Body of pancreas (tissue), 4 donors: ENCODE results near the gene FASTKD1.

Source experiments
- CTCF ChIP-seq, 7 experiments: fragments of 450-650 bp in 4 of 7; fragments of 200-600 bp in 3 of 7; sonication (generic) in 3 of 7; IDR thresholded peaks; one replicate each; pipeline ENCODE4 v1.5.1; 2016 to 2019; ENCODE audit warnings: antibody characterized with exemption in 7 of 7
- POLR2A ChIP-seq, 3 donors: fragments of 450-650 bp; IDR thresholded peaks; one replicate each; pipeline ENCODE4 v1.6.1; 2016; ENCODE audit warnings: antibody characterized with exemption in 3 of 3, mild to moderate bottlenecking in 2 of 3

- TF ChIP-seq POLR2A (IDR thresholded peaks at IDR 0.05) = no peak
- no peak for TF ChIP-seq CTCF (IDR thresholded peaks at IDR 0.05)
Measured at GRCh38 chr2:169523681-169524080, 50.0 kb downstream of the FASTKD1 start.
